Chondrocyte (in vitro differentiated cells): Measurements from ENCODE around the gene PGAM4. TPM values are rescaled to one million over a fixed set of nuclear protein-coding genes. Genes with fewer than 3 reads are reported as not detected.
A peak's percentile ranks its signal among the peaks of the same experiment; 100 is the strongest.
"Not testable (repeated sequence)": the region's sequence is repeated elsewhere in the genome, so short reads cannot be mapped to it uniquely, and the experiment has no call there.

Experiments used
- DNase-seq: peaks from one replicate; pipeline ENCODE4 v3.0.0; 2021; ENCODE audit warnings: mixed read lengths, low spot score
- H3K27ac Mint-ChIP-seq: one replicate; pipeline ENCODE4 v1.8.0; 2021; ENCODE audit warnings: mild to moderate bottlenecking, moderate library complexity, mixed read lengths; ENCODE audit not compliant: unreplicated experiment
- H3K27me3 Mint-ChIP-seq: 2 replicates; pipeline ENCODE4 v1.8.0; 2021; ENCODE audit warnings: low read depth, mixed read lengths
- H3K36me3 Mint-ChIP-seq: 2 replicates; pipeline ENCODE4 v1.8.0; 2021; ENCODE audit warnings: low read depth, mixed read lengths
- H3K4me1 Mint-ChIP-seq: 2 replicates; pipeline ENCODE4 v1.8.0; 2021; ENCODE audit warnings: low read depth, mild to moderate bottlenecking, mixed read lengths
- H3K4me3 Mint-ChIP-seq: one replicate; pipeline ENCODE4 v1.8.0; 2021; ENCODE audit warnings: mild to moderate bottlenecking, moderate library complexity, mixed read lengths; ENCODE audit not compliant: unreplicated experiment
- H3K9me3 Mint-ChIP-seq: 2 replicates; pipeline ENCODE4 v1.8.0; 2021; ENCODE audit warnings: low read depth, mixed read lengths
- total RNA-seq: library from RNA; stranded (reverse); gene quantifications from 3 replicates; pipeline ENCODE4 v1.2.1, GENCODE V29; 2021
- TF ChIP-seq, protein P1 (sequence below): fragments of 200-600 bp; sonication (generic); IDR thresholded peaks from 2 replicates; pipeline ENCODE4 v1.5.0; 2021; ENCODE audit warnings: antibody characterized with exemption, mild to moderate bottlenecking, moderate library complexity

The PGAM4 gene
- total RNA-seq, 1 donor from 2014 or later: not detected

DNA sequence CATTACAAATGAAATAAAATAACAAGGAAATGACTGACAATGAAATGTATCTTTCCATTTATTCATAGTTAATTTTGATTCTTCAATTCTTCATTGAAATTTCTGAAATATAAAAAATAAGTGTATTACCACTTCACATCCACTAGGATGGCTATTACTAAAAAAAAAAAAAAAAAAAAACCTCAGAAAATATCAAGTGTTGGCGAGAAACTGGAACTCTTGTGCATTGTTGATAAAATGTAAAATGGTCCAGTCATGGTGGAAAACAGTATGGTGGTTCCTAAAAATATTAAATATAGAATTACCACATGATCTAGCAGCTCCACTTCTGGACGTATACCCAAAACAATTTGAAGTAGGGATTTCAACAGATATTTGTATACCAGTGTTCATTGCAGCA lies 22.9 kb downstream of the PGAM4 start:
- Mint-ChIP-seq H3K9me3 (peaks cover 2% of the 10 kb centered on the region), H3K36me3 (no peaks in the 10 kb centered on the region), H3K4me1 (no peaks in the 10 kb centered on the region), H3K27ac (no peak overlapping the region), H3K27me3 (no peaks in the 10 kb centered on the region), H3K4me3 (no peak overlapping the region)
- TF ChIP-seq, protein P1, sequence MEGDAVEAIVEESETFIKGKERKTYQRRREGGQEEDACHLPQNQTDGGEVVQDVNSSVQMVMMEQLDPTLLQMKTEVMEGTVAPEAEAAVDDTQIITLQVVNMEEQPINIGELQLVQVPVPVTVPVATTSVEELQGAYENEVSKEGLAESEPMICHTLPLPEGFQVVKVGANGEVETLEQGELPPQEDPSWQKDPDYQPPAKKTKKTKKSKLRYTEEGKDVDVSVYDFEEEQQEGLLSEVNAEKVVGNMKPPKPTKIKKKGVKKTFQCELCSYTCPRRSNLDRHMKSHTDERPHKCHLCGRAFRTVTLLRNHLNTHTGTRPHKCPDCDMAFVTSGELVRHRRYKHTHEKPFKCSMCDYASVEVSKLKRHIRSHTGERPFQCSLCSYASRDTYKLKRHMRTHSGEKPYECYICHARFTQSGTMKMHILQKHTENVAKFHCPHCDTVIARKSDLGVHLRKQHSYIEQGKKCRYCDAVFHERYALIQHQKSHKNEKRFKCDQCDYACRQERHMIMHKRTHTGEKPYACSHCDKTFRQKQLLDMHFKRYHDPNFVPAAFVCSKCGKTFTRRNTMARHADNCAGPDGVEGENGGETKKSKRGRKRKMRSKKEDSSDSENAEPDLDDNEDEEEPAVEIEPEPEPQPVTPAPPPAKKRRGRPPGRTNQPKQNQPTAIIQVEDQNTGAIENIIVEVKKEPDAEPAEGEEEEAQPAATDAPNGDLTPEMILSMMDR: peak; percentile 45
- no peak for DNase-seq

DNA sequence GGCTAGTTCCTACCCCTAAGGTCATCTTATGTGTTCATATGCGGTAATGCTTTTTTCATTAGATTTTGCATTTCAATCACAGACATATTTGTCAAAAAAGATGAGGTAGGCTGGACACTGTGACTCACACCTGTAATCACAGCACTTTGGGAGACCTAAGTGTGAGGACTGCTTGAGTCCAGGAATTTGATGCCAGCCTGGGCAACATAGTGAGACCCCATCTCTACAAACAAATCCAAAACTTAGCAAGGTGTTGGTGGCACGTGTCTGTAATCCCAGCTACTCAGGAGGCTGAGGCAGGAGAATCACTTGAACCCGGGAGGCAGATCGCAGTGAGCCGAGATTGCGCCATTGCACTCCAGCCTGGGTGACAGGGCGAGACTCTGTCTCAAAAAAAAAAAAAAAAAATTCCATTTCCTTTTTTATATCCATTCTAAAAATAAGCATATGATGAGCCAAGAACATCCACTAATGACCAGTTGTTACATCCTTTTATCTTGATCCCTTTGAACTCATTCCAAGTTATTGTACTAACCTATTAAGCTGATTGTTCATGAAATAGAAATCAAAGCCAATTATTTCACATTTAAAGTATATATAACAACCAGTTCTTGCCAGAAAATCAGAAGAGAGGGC lies 23.4 kb downstream of the PGAM4 start:
- H3K9me3 Mint-ChIP-seq: peaks cover 2% of the 10 kb centered on the region
- no peaks in the 10 kb centered on the region for H3K27me3 Mint-ChIP-seq
- H3K4me1 Mint-ChIP-seq: no peaks in the 10 kb centered on the region
- no peak for DNase-seq
- TF ChIP-seq, protein P1: no peak
- no peak overlapping the region for H3K4me3 Mint-ChIP-seq
- H3K27ac Mint-ChIP-seq: no peak overlapping the region
- H3K36me3 Mint-ChIP-seq: no peaks in the 10 kb centered on the region

DNA sequence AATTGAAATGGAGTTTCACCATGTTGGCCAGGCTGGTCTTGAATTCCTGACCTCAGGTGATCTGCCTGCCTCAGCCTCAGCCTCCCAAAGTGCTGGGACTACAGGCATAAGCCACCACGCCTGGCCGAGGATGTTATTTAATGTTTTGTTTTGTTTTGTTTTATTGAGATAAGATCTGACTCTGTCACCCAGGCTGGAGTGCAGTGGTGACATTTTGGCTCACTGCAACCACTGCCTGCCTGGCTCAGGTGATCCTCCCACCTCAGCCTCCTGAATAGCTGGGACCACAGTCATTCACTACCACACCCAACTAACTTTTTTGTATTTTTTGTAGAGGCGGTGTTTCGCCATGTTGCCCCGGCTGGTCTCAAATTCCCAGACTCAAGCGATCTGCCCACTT lies 24.4 kb downstream of the PGAM4 start:
- not testable (repeated sequence) for H3K27me3 Mint-ChIP-seq, DNase-seq, H3K4me1 Mint-ChIP-seq, H3K27ac Mint-ChIP-seq, H3K36me3 Mint-ChIP-seq, H3K9me3 Mint-ChIP-seq, H3K4me3 Mint-ChIP-seq

DNA sequence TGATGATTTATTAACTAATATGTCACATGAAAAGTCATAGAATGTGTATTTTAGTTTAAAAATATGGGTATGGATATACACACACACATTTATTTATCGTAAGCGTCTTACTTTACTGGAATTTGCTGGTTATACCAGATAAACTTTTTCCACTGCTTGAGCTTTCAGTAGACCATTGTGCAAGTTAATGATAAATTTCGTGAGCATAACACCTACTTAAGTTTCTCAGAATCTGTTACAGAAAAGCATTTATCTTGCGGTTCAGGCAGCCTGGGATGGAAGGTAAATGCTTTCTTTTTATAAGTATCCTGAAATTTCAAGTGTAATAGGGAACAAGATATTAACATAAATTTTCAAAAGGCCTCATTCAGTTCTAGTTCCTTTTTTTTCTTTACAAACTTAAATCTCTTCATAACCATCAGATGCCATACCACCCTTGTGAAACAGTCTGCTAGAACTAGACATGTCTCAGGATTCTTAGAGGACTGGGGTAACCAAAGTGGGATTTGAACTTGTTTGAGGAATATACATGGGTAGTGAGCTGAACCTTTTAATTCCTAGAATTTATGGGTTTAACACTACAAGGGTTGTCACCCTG lies 31.3 kb downstream of the PGAM4 start:
- Mint-ChIP-seq H3K27ac (no peak overlapping the region), H3K4me1 (peaks cover 8% of the 10 kb centered on the region), H3K9me3 (no peaks in the 10 kb centered on the region), H3K36me3 (no peaks in the 10 kb centered on the region), H3K27me3 (no peaks in the 10 kb centered on the region), H3K4me3 (no peak overlapping the region)
- no peak for DNase-seq
- TF ChIP-seq, protein P1: no peak

DNA sequence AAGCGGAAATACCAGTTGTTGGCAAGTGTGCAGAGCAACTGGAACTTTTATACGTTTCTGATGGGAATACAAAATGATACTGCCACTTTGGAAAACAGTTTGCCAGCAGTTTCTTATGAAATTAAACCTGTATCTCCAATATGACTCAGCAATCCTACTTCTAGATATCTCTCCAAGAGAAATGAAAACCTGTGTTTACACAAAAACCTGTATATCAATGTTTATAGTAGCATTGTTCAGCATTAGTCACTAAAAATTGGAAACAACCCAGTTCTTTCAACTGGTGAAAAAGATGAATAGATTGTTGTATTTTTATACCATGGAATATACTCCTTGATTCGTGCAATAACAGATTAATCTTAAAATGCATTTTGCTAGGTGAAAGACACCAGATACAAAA lies 32.1 kb downstream of the PGAM4 start:
- H3K9me3 Mint-ChIP-seq: no peaks in the 10 kb centered on the region
- no peak overlapping the region for H3K27ac Mint-ChIP-seq
- TF ChIP-seq, protein P1: no peak
- no peak overlapping the region for H3K4me3 Mint-ChIP-seq
- H3K4me1 Mint-ChIP-seq: peaks cover 8% of the 10 kb centered on the region
- H3K36me3 Mint-ChIP-seq: no peaks in the 10 kb centered on the region
- no peaks in the 10 kb centered on the region for H3K27me3 Mint-ChIP-seq
- DNase-seq: no peak

DNA sequence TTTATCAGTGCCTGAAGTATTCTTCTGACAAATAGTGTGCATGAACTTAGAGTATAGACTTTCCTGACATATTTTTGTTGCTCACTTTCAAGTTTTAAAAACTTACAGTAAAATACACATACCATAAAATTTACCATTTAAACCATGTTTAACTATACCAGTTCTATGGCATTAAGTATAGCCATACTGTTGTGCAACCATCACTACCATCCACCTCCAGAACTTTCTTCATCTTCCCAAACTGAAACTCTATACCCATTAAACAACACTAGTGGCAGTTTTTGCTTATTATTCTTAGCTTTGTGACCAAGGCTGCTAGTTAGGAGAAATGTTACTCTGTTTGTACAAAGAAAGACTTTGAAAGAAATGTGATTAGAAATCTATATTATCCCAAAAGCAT lies 33.1 kb downstream of the PGAM4 start:
- TF ChIP-seq, protein P1: no peak
- H3K27me3 Mint-ChIP-seq: no peaks in the 10 kb centered on the region
- no peaks in the 10 kb centered on the region for H3K36me3 Mint-ChIP-seq
- no peak for DNase-seq
- H3K4me1 Mint-ChIP-seq: peaks cover 8% of the 10 kb centered on the region
- no peaks in the 10 kb centered on the region for H3K9me3 Mint-ChIP-seq
- no peak overlapping the region for H3K4me3 Mint-ChIP-seq
- H3K27ac Mint-ChIP-seq: no peak overlapping the region
